Kidney (tissue), 14 donors: ENCODE data around the gene LRRC45. TPM values are rescaled to one million over a fixed set of nuclear protein-coding genes. Genes with fewer than 3 reads are reported as not detected.

ENCODE experiments used
- DNase-seq, 5 donors: peaks; one replicate each; pipeline ENCODE4 v3.0.0-alpha.2; 2013 to 2020
- FAIRE-seq: peaks from 2 replicates; lab custom pipeline; 2012; peaks lifted over from hg19 to GRCh38; lab: Jason Lieb, UNC
- H3K27ac ChIP-seq, 2 donors: one replicate each; pipeline ENCODE4 v1.7.0; 2013; ENCODE audit warnings: low read depth in 2 of 2, low read length in 2 of 2, inconsistent platforms in 1 of 2
- H3K27me3 ChIP-seq: one replicate; pipeline ENCODE4 v1.7.1; 2013; ENCODE audit warnings: low read length, inconsistent platforms; ENCODE audit not compliant: control insufficient read depth, insufficient read depth
- H3K36me3 ChIP-seq, 3 donors: one replicate each; pipeline versions ENCODE4 v1.7.0 to v1.7.1; 2013; ENCODE audit warnings: low read length in 3 of 3, control low read depth in 1 of 3, inconsistent platforms in 1 of 3; ENCODE audit not compliant: insufficient read depth in 3 of 3, control insufficient read depth in 2 of 3
- H3K4me1 ChIP-seq, 3 donors: one replicate each; pipeline versions ENCODE4 v1.7.0 to v1.7.1; 2013; ENCODE audit warnings: low read length in 3 of 3, inconsistent platforms in 1 of 3, low read depth in 1 of 3; ENCODE audit not compliant: control insufficient read depth in 2 of 3, insufficient read depth in 2 of 3
- H3K4me3 ChIP-seq, 3 donors: one replicate each; pipeline versions ENCODE4 v1.7.0 to v1.8.1; 2013; ENCODE audit warnings: low read length in 3 of 3, control low read depth in 1 of 3, inconsistent platforms in 1 of 3
- H3K9ac ChIP-seq, 3 donors: one replicate each; pipeline versions ENCODE4 v1.7.0 to v1.7.1; 2013; ENCODE audit warnings: low read length in 3 of 3, control low read depth in 1 of 3, inconsistent platforms in 1 of 3
- H3K9me3 ChIP-seq, 3 donors: one replicate each; pipeline versions ENCODE4 v1.7.0 to v1.7.1; 2013; ENCODE audit warnings: low read length in 3 of 3, control low read depth in 1 of 3, inconsistent platforms in 1 of 3; ENCODE audit not compliant: control insufficient read depth in 2 of 3, insufficient read depth in 1 of 3
- CTCF ChIP-seq: IDR thresholded peaks from 3 replicates; pipeline ENCODE4 v1.5.1; 2012; ENCODE audit warnings: mild to moderate bottlenecking, moderate library complexity, borderline replicate concordance; ENCODE audit not compliant: insufficient read depth; ENCODE audit errors: extremely low read depth
- intact Hi-C: fragments of 100-400 bp; cut with DNase I; formaldehyde crosslinking; loops from one replicate; pipeline ENCODE4 v1.11.1; 2022
- polyA plus RNA-seq: library from polyadenylated mRNA; stranded (reverse); fragments of 350-450 nt; fragmentation: Illumina TruSeq; extraction: RNeasy Lipid Tissue Mini Kit (QIAGEN cat#74804); gene quantifications from one replicate; pipeline ENCODE4 v1.2.3, GENCODE V29; 2014; ENCODE audit warnings: low read depth, low replicate concordance; ENCODE audit not compliant: insufficient read depth
- total RNA-seq: library from RNA; stranded (reverse); fragmentation: NEBNext Ultra II Directional; extraction: Animal tissue kit (Norgen Biotek cat#: 25700); gene quantifications from one replicate; pipeline ENCODE4 v1.2.1, GENCODE V29; 2021
- donor health status: control.
- donor health status: control.
- donor health status: control.
- donor health status: control.
- donor health status: control.
- donor health status: DM: yes; HTN: yes; CAD: no.
- donor health status: Normal renal cell carcinoma (clear cell type).

LRRC45 gene
- total and polyA plus RNA-seq, 2 donors from 2014 or later: 9.9 TPM

- H3K4me3 ChIP-seq: no peak overlapping the region
- no peaks in the 10 kb centered on the region for H3K27me3 ChIP-seq
- peaks cover 0 to 8% (median 2%) of the 10 kb centered on the region in 3 donors for H3K36me3 ChIP-seq
- intact Hi-C loops: no loop called here
- TF ChIP-seq CTCF: no peak
- DNase-seq (no peak), FAIRE-seq (no peak)
- no peak overlapping the region for H3K9ac ChIP-seq
- H3K4me1 ChIP-seq: no peaks in the 10 kb centered on the region
- no peaks in the 10 kb centered on the region for H3K9me3 ChIP-seq
- H3K27ac ChIP-seq: no peak overlapping the region
Observed at GRCh38 chr17:82078433-82078832, 55.3 kb downstream of the LRRC45 start.

DNA sequence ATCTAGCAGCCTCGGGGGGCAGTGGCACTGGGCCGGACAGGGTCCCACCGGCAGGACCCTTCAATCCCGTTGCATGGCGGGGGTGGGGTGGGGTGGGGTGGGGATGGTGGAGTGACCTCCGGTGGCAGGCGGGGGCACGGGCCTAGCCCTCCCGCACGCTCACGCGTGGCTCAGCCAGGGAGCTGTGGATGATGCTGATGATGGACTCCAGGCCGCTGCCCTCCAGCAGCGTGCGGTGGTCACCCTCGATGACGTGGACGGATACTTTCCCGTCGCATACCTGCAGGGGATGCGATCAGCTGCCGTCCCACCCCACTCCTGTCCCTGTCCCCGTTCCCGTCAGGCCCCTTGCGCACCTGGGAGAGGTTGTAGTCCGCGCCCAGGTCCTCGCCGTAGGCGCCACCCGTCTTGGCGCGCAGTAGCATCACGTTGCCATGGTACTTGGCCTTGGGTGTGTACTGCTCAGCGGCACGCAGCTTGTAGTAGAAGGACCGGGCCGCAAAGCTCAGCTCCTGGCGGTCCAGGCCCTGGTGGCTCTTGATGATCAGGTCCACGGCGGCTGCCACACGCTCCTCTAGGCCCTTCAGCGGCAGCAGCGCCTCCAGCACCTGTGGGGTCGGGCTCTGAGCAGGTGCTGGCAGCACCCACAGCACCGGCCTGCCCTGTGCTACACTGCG, 56.0 kb downstream of the LRRC45 start:
- Histone ChIP-seq H3K4me3 (no peak overlapping the region), H3K9me3 (no peaks in the 10 kb centered on the region), H3K27me3 (no peaks in the 10 kb centered on the region), H3K4me1 (no peaks in the 10 kb centered on the region), H3K36me3 (peaks cover 0 to 8% (median 2%) of the 10 kb centered on the region in 3 donors), H3K27ac (no peak overlapping the region), H3K9ac (no peak overlapping the region)
- FAIRE-seq (no peak), DNase-seq (no peak)
- TF ChIP-seq CTCF: no peak
- intact Hi-C loops: no loop called here

DNA sequence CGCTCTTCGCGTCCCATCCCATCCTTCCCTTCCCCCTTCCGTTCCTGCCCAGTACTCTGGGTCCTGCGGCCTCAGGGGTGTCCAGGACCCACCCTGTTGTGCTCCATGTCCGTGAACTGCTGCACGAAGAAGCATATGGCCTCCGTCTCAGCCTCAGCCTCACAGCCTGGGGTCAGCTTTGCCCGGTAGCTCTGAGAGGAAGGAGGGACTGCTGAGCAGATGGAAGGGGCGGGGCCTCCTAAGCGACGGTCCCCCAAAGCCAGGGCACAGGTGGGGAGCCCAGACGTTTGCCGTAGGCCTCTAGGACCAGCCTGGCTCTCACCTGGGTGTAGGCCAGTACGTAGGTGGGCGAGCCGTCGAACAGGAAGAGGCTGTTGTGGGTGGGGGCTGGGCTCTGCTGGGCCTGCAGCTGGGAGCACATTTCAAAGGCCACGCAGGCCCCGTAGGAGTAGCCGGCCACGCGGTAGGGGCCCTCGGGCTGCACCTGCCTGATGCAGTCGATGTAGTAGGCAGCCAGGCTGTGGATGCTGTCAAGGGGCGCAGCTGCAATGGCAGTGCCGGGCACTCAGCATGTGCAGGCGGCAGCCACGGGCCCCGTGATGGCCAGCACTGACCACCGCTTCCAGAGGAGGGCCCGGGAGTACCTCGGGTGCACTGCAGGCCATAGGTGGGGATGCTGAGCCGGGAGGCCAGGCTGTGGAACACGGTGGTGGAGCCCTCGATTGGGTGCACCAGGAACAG, 57.1 kb downstream of the LRRC45 start:
- intact Hi-C loops: no loop called here

More for the DNA sequence above, 57.1 kb downstream of the LRRC45 start:
- H3K27ac ChIP-seq: no peak overlapping the region
- peaks cover 0 to 11% (median 2%) of the 10 kb centered on the region in 3 donors for H3K36me3 ChIP-seq
- no peak for FAIRE-seq
- no peak for DNase-seq
- TF ChIP-seq CTCF: no peak
- H3K4me3 ChIP-seq: no peak overlapping the region
- H3K4me1 ChIP-seq: no peaks in the 10 kb centered on the region
- H3K9ac ChIP-seq: no peak overlapping the region
- no peaks in the 10 kb centered on the region for H3K9me3 ChIP-seq
- H3K27me3 ChIP-seq: no peaks in the 10 kb centered on the region

Other genes with a start within 250 kb of the LRRC45 start
- 9.3 TPM for gene GCGR, start 219.2 kb upstream of the LRRC45 start, total RNA-seq
- 37.2 TPM for gene GCGR, start 219.2 kb upstream of the LRRC45 start, polyA plus RNA-seq
- gene MCRIP1, start 190.0 kb upstream of the LRRC45 start, total RNA-seq: 88.3 TPM
- gene MCRIP1, start 190.0 kb upstream of the LRRC45 start, polyA plus RNA-seq: 151 TPM
- not detected for gene PPP1R27, start 188.3 kb upstream of the LRRC45 start, total RNA-seq
- not detected for gene PPP1R27, start 188.3 kb upstream of the LRRC45 start, polyA plus RNA-seq
- gene P4HB, start 162.8 kb upstream of the LRRC45 start, total RNA-seq: 482 TPM
- 411 TPM for gene P4HB, start 162.8 kb upstream of the LRRC45 start, polyA plus RNA-seq
- 453 TPM for gene ARHGDIA, start 152.0 kb upstream of the LRRC45 start, total RNA-seq
- 424 TPM for gene ARHGDIA, start 152.0 kb upstream of the LRRC45 start, polyA plus RNA-seq
- gene ALYREF, start 131.7 kb upstream of the LRRC45 start, total RNA-seq: 59.3 TPM
- 45.3 TPM for gene ALYREF, start 131.7 kb upstream of the LRRC45 start, polyA plus RNA-seq
- 88.6 TPM for gene ANAPC11, start 131.6 kb upstream of the LRRC45 start, total RNA-seq
- gene ANAPC11, start 131.6 kb upstream of the LRRC45 start, polyA plus RNA-seq: 220 TPM
- gene NPB, start 121.1 kb upstream of the LRRC45 start, total RNA-seq: 0.66 TPM
- 1.4 TPM for gene NPB, start 121.1 kb upstream of the LRRC45 start, polyA plus RNA-seq
- 28.4 TPM for gene PCYT2, start 111.9 kb upstream of the LRRC45 start, total RNA-seq
- 104 TPM for gene PCYT2, start 111.9 kb upstream of the LRRC45 start, polyA plus RNA-seq
- 25.2 TPM for gene SIRT7, start 105.1 kb upstream of the LRRC45 start, total RNA-seq
- 17.4 TPM for gene SIRT7, start 105.1 kb upstream of the LRRC45 start, polyA plus RNA-seq
- 18.2 TPM for gene MAFG, start 95.6 kb upstream of the LRRC45 start, total RNA-seq
- 8.3 TPM for gene MAFG, start 95.6 kb upstream of the LRRC45 start, polyA plus RNA-seq
- gene PYCR1, start 86.0 kb upstream of the LRRC45 start, total RNA-seq: 14.2 TPM
- gene PYCR1, start 86.0 kb upstream of the LRRC45 start, polyA plus RNA-seq: 7.9 TPM
- gene MYADML2, start 76.1 kb upstream of the LRRC45 start, total RNA-seq: not detected
- not detected for gene MYADML2, start 76.1 kb upstream of the LRRC45 start, polyA plus RNA-seq
- gene NOTUM, start 62.1 kb upstream of the LRRC45 start, total RNA-seq: not detected
- gene NOTUM, start 62.1 kb upstream of the LRRC45 start, polyA plus RNA-seq: not detected
- 35.2 TPM for gene ASPSCR1, start 45.7 kb upstream of the LRRC45 start, total RNA-seq
- 57.5 TPM for gene ASPSCR1, start 45.7 kb upstream of the LRRC45 start, polyA plus RNA-seq
- gene CENPX, start 427 bp upstream of the LRRC45 start, total RNA-seq: 36.9 TPM
- 93.2 TPM for gene CENPX, start 427 bp upstream of the LRRC45 start, polyA plus RNA-seq
- gene RAC3, start 8.4 kb downstream of the LRRC45 start, total RNA-seq: 2.6 TPM
- gene RAC3, start 8.4 kb downstream of the LRRC45 start, polyA plus RNA-seq: 13.1 TPM
- 102 TPM for gene DCXR, start 14.4 kb downstream of the LRRC45 start, total RNA-seq
- gene DCXR, start 14.4 kb downstream of the LRRC45 start, polyA plus RNA-seq: 551 TPM
- 29.8 TPM for gene RFNG, start 28.5 kb downstream of the LRRC45 start, total RNA-seq
- gene RFNG, start 28.5 kb downstream of the LRRC45 start, polyA plus RNA-seq: 47.3 TPM
- 99.3 TPM for gene GPS1, start 28.6 kb downstream of the LRRC45 start, total RNA-seq
- gene GPS1, start 28.6 kb downstream of the LRRC45 start, polyA plus RNA-seq: 149 TPM
- gene DUS1L, start 42.5 kb downstream of the LRRC45 start, total RNA-seq: 84.8 TPM
- gene DUS1L, start 42.5 kb downstream of the LRRC45 start, polyA plus RNA-seq: 102 TPM
- 43.3 TPM for gene FASN, start 74.9 kb downstream of the LRRC45 start, total RNA-seq
- 13.6 TPM for gene FASN, start 74.9 kb downstream of the LRRC45 start, polyA plus RNA-seq
- gene CCDC57, start 189.5 kb downstream of the LRRC45 start, total RNA-seq: 79.4 TPM
- 46.7 TPM for gene CCDC57, start 189.5 kb downstream of the LRRC45 start, polyA plus RNA-seq
- gene SLC16A3, start 205.7 kb downstream of the LRRC45 start, total RNA-seq: 85.7 TPM
- gene SLC16A3, start 205.7 kb downstream of the LRRC45 start, polyA plus RNA-seq: 28.8 TPM